Measurements from ENCODE around the gene C19orf25. TPM values are rescaled to one million over a fixed set of nuclear protein-coding genes. Genes with fewer than 3 reads are reported as not detected.

C19orf25 gene
- polyA plus RNA-seq, 1 experiment: 14.5 TPM

GRCh38 chr19:1434577-1435060, 44.4 kb downstream of the C19orf25 start:
- Histone ChIP-seq H3K4me3 (ENCODE audit: low read depth, low read length) (no peak overlapping the region), H3K27ac (ENCODE audit: low read depth, low read length) (no peak overlapping the region), H3K9me3 (ENCODE audit: control insufficient read depth, insufficient read depth, low read length) (peaks cover 6% of the 10 kb centered on the region; the same call in 1 of the 2 replicates), H3K27me3 (ENCODE audit: control insufficient read depth, insufficient read depth, low read length) (no peaks in the 10 kb centered on the region)
- ChIA-PET CTCF (no interaction called here), POLR2A (no interaction called here)
- DNase-seq (ENCODE audit: low read depth, low spot score): no peak
- no peak for TF ChIP-seq CTCF (IDR thresholded peaks at IDR 0.05; ENCODE audit: low read depth, low read length)

GRCh38 chr19:1434040-1434366, 45.0 kb downstream of the C19orf25 start:
- TF ChIP-seq CTCF (IDR thresholded peaks at IDR 0.05; ENCODE audit: low read depth, low read length): no peak
- Histone ChIP-seq H3K9me3 (ENCODE audit: control insufficient read depth, insufficient read depth, low read length) (peaks cover 6% of the 10 kb centered on the region; the same call in 1 of the 2 replicates), H3K27me3 (ENCODE audit: control insufficient read depth, insufficient read depth, low read length) (no peaks in the 10 kb centered on the region), H3K27ac (ENCODE audit: low read depth, low read length) (no peak overlapping the region), H3K4me3 (ENCODE audit: low read depth, low read length) (no peak overlapping the region)
- DNase-seq (ENCODE audit: low read depth, low spot score): no peak
- ChIA-PET POLR2A (no interaction called here), CTCF (no interaction called here)

GRCh38 chr19:1433119-1434039, 45.6 kb downstream of the C19orf25 start:
- TF ChIP-seq CTCF (IDR thresholded peaks at IDR 0.05; ENCODE audit: low read depth, low read length): no peak
- ChIA-PET CTCF (no interaction called here), POLR2A (no interaction called here)
- Histone ChIP-seq H3K4me3 (ENCODE audit: low read depth, low read length) (no peak overlapping the region), H3K9me3 (ENCODE audit: control insufficient read depth, insufficient read depth, low read length) (peaks cover 5% of the 10 kb centered on the region; the same call in 1 of the 2 replicates), H3K27ac (ENCODE audit: low read depth, low read length) (no peak overlapping the region), H3K27me3 (ENCODE audit: control insufficient read depth, insufficient read depth, low read length) (no peaks in the 10 kb centered on the region)
- no peak for DNase-seq (ENCODE audit: low read depth, low spot score)

GRCh38 chr19:1432507-1432887, 46.5 kb downstream of the C19orf25 start:
- Histone ChIP-seq H3K4me3 (ENCODE audit: low read depth, low read length) (no peak overlapping the region), H3K27me3 (ENCODE audit: control insufficient read depth, insufficient read depth, low read length) (no peaks in the 10 kb centered on the region), H3K27ac (ENCODE audit: low read depth, low read length) (no peak overlapping the region), H3K9me3 (ENCODE audit: control insufficient read depth, insufficient read depth, low read length) (peaks cover 3% of the 10 kb centered on the region; the same call in 1 of the 2 replicates)
- POLR2A ChIA-PET: no interaction called here
- no peak for TF ChIP-seq CTCF (IDR thresholded peaks at IDR 0.05; ENCODE audit: low read depth, low read length)
- DNase-seq (ENCODE audit: low read depth, low spot score): no peak
- CTCF ChIA-PET: no interaction called here

- TF ChIP-seq CTCF (IDR thresholded peaks at IDR 0.05; ENCODE audit: low read depth, low read length): no peak
- ChIA-PET CTCF (no interaction called here), POLR2A (no interaction called here)
- H3K27ac ChIP-seq (ENCODE audit: low read depth, low read length): no peak overlapping the region
- peaks cover 3% of the 10 kb centered on the region; the same call in 1 of the 2 replicates for H3K9me3 ChIP-seq (ENCODE audit: control insufficient read depth, insufficient read depth, low read length)
- DNase-seq (ENCODE audit: low read depth, low spot score): no peak
- H3K27me3 ChIP-seq (ENCODE audit: control insufficient read depth, insufficient read depth, low read length): no peaks in the 10 kb centered on the region
- no peak overlapping the region for H3K4me3 ChIP-seq (ENCODE audit: low read depth, low read length)
Measured at GRCh38 chr19:1431759-1432506, 47.1 kb downstream of the C19orf25 start.

Measured in AG04450 (cell line).